ENCODE results near the gene RPL14. TPM values are rescaled to one million over a fixed set of nuclear protein-coding genes. Genes with fewer than 3 reads are reported as not detected.

The RPL14 gene
- total RNA-seq, 2 donors from 2014 or later: 1,691 to 2,241 TPM

- no peaks in the 10 kb centered on the region for H3K4me1 Mint-ChIP-seq
Measured at GRCh38 chr3:40445880-40446279, 11.3 kb upstream of the RPL14 start.

GRCh38 chr3:40450438-40450837 lies 6.7 kb upstream of the RPL14 start:
- no peak for DNase-seq
- H3K36me3 Mint-ChIP-seq (ENCODE audit: low read depth): no peaks in the 10 kb centered on the region
- 85 to 93% methylated on average over 2 of the region's 2 CpGs for WGBS, 2 experiments (ENCODE audit: insufficient coverage in 1 of 2, insufficient read length in 1 of 2)
- peaks cover under 1% of the 10 kb centered on the region for H3K27me3 Mint-ChIP-seq (ENCODE audit: insufficient read depth)
- no peaks in the 10 kb centered on the region for H3K9me3 Mint-ChIP-seq
- H3K27ac Mint-ChIP-seq: no peak overlapping the region
- no peak overlapping the region for H3K27ac ChIP-seq (ENCODE audit: low read depth, low read length)
- TF ChIP-seq, protein P1, sequence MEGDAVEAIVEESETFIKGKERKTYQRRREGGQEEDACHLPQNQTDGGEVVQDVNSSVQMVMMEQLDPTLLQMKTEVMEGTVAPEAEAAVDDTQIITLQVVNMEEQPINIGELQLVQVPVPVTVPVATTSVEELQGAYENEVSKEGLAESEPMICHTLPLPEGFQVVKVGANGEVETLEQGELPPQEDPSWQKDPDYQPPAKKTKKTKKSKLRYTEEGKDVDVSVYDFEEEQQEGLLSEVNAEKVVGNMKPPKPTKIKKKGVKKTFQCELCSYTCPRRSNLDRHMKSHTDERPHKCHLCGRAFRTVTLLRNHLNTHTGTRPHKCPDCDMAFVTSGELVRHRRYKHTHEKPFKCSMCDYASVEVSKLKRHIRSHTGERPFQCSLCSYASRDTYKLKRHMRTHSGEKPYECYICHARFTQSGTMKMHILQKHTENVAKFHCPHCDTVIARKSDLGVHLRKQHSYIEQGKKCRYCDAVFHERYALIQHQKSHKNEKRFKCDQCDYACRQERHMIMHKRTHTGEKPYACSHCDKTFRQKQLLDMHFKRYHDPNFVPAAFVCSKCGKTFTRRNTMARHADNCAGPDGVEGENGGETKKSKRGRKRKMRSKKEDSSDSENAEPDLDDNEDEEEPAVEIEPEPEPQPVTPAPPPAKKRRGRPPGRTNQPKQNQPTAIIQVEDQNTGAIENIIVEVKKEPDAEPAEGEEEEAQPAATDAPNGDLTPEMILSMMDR (conservative IDR thresholded peaks at IDR 0.05): no peak
- H3K27me3 ChIP-seq (ENCODE audit: control insufficient read depth, insufficient read depth, low read length, poor library complexity, severe bottlenecking): no peaks in the 10 kb centered on the region
- no peak overlapping the region for H3K9ac ChIP-seq (ENCODE audit: extremely low read depth, low read length, poor library complexity, severe bottlenecking)
- no peak overlapping the region for H3K4me3 Mint-ChIP-seq
- H3K4me3 ChIP-seq (ENCODE audit: low read length): no peak overlapping the region
- H3K4me1 Mint-ChIP-seq: peaks cover 10% of the 10 kb centered on the region
- no peaks in the 10 kb centered on the region for H3K4me1 ChIP-seq (ENCODE audit: control insufficient read depth, insufficient read depth, low read length)
- no peaks in the 10 kb centered on the region for H3K9me3 ChIP-seq (ENCODE audit: control insufficient read depth, low read length)
- no peaks in the 10 kb centered on the region for H3K36me3 ChIP-seq (ENCODE audit: control insufficient read depth, insufficient read depth, low read length)

More at GRCh38 chr3:40445880-40446279, 11.3 kb upstream of the RPL14 start:
- no peaks in the 10 kb centered on the region for H3K27me3 ChIP-seq (ENCODE audit: control insufficient read depth, insufficient read depth, low read length, poor library complexity, severe bottlenecking)
- no peaks in the 10 kb centered on the region for H3K9me3 ChIP-seq (ENCODE audit: control insufficient read depth, low read length)
- H3K9ac ChIP-seq (ENCODE audit: extremely low read depth, low read length, poor library complexity, severe bottlenecking): no peak overlapping the region
- no peaks in the 10 kb centered on the region for H3K9me3 Mint-ChIP-seq
- 89 to 92% methylated on average over 4 of the region's 4 CpGs for WGBS, 2 experiments (ENCODE audit: insufficient coverage in 1 of 2, insufficient read length in 1 of 2)
- H3K36me3 ChIP-seq (ENCODE audit: control insufficient read depth, insufficient read depth, low read length): no peaks in the 10 kb centered on the region
- TF ChIP-seq, protein P1 (conservative IDR thresholded peaks at IDR 0.05): no peak
- H3K27ac Mint-ChIP-seq: no peak overlapping the region
- no peak overlapping the region for H3K4me3 ChIP-seq (ENCODE audit: low read length)
- DNase-seq: no peak
- no peaks in the 10 kb centered on the region for H3K36me3 Mint-ChIP-seq (ENCODE audit: low read depth)
- no peaks in the 10 kb centered on the region for H3K4me1 ChIP-seq (ENCODE audit: control insufficient read depth, insufficient read depth, low read length)
- no peaks in the 10 kb centered on the region for H3K27me3 Mint-ChIP-seq (ENCODE audit: insufficient read depth)
- H3K4me3 Mint-ChIP-seq: no peak overlapping the region
- no peak overlapping the region for H3K27ac ChIP-seq (ENCODE audit: low read depth, low read length)

DNA sequence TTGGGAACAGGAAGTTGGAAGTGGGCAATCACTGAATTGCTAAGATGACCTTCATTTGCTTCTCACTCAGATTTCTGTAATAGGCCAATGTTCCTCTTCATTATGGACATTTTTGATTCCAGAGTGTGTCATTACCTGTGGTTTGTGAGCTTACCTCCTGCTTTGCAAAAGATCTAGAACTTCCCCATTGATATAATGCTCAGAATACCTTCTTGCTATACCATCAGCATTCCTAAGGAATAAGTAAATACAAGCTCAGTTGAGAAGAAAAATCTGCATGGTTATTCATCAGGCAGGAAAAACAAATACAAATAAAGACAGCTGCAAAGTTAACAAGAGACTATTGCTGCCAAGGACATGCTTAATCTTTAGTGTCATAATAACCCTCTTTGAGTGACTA lies 5.6 kb upstream of the RPL14 start:
- H3K4me1 Mint-ChIP-seq: peaks cover 10% of the 10 kb centered on the region
- no peak overlapping the region for H3K27ac Mint-ChIP-seq
- Histone ChIP-seq H3K27ac (ENCODE audit: low read depth, low read length) (no peak overlapping the region), H3K4me3 (ENCODE audit: low read length) (no peak overlapping the region), H3K36me3 (ENCODE audit: control insufficient read depth, insufficient read depth, low read length) (no peaks in the 10 kb centered on the region), H3K9ac (ENCODE audit: extremely low read depth, low read length, poor library complexity, severe bottlenecking) (no peak overlapping the region), H3K27me3 (ENCODE audit: control insufficient read depth, insufficient read depth, low read length, poor library complexity, severe bottlenecking) (no peaks in the 10 kb centered on the region), H3K4me1 (ENCODE audit: control insufficient read depth, insufficient read depth, low read length) (no peaks in the 10 kb centered on the region), H3K9me3 (ENCODE audit: control insufficient read depth, low read length) (no peaks in the 10 kb centered on the region)
- DNase-seq: no peak
- H3K27me3 Mint-ChIP-seq (ENCODE audit: insufficient read depth): peaks cover 2% of the 10 kb centered on the region
- no peak overlapping the region for H3K4me3 Mint-ChIP-seq
- no peaks in the 10 kb centered on the region for H3K9me3 Mint-ChIP-seq
- H3K36me3 Mint-ChIP-seq (ENCODE audit: low read depth): no peaks in the 10 kb centered on the region
- TF ChIP-seq, protein P1 (conservative IDR thresholded peaks at IDR 0.05): no peak

All from endodermal cell (in vitro differentiated cells).